ENCODE data around the gene SHC3.

Gene SHC3

GRCh38 chr9:89160806-89161205 is 17.8 kb downstream of the SHC3 start:
- TF ChIP-seq TEAD4 (IDR thresholded peaks at IDR 0.05), result no peak
- no peak for TF ChIP-seq RAD21 (IDR thresholded peaks at IDR 0.05; ENCODE audit: low read depth)
- no peak for TF ChIP-seq TAF1 (IDR thresholded peaks at IDR 0.05; ENCODE audit: low read depth)
- no peak for TF ChIP-seq TCF12 (IDR thresholded peaks at IDR 0.05; ENCODE audit: low read depth)
- no peak for TF ChIP-seq REST (IDR thresholded peaks at IDR 0.05; ENCODE audit: low read depth)
- no peak for TF ChIP-seq NFIC (IDR thresholded peaks at IDR 0.05)
- no peak for TF ChIP-seq ZBTB7A (IDR thresholded peaks at IDR 0.05; ENCODE audit: low read depth)
- no peak for TF ChIP-seq USF1 (IDR thresholded peaks at IDR 0.05)
- TF ChIP-seq CEBPB (IDR thresholded peaks at IDR 0.05), result no peak
- TF ChIP-seq MAX (IDR thresholded peaks at IDR 0.05), result no peak
- no peak for TF ChIP-seq EP300 (IDR thresholded peaks at IDR 0.05; ENCODE audit: borderline replicate concordance)
- TF ChIP-seq CREB1 (IDR thresholded peaks at IDR 0.05; ENCODE audit: low read depth), result no peak
- TF ChIP-seq EGR1 (IDR thresholded peaks at IDR 0.05), result no peak
- TF ChIP-seq YY1 (IDR thresholded peaks at IDR 0.05; ENCODE audit: low read depth), result no peak

GRCh38 chr9:89154651-89155336 is 23.8 kb downstream of the SHC3 start:
- no peak for TF ChIP-seq EGR1 (IDR thresholded peaks at IDR 0.05)
- no peak for TF ChIP-seq CEBPB (IDR thresholded peaks at IDR 0.05)
- TF ChIP-seq TCF12 (IDR thresholded peaks at IDR 0.05; ENCODE audit: low read depth), result no peak
- TF ChIP-seq TEAD4 (IDR thresholded peaks at IDR 0.05), result no peak
- no peak for TF ChIP-seq NFIC (IDR thresholded peaks at IDR 0.05)
- TF ChIP-seq MAX (IDR thresholded peaks at IDR 0.05), result no peak
- no peak for TF ChIP-seq FOXM1 (IDR thresholded peaks at IDR 0.05; ENCODE audit: borderline replicate concordance, low read depth)
- no peak for TF ChIP-seq EP300 (IDR thresholded peaks at IDR 0.05; ENCODE audit: borderline replicate concordance)
- no peak for TF ChIP-seq REST (IDR thresholded peaks at IDR 0.05; ENCODE audit: low read depth)
- TF ChIP-seq RAD21 (IDR thresholded peaks at IDR 0.05; ENCODE audit: low read depth), result no peak
- TF ChIP-seq USF1 (IDR thresholded peaks at IDR 0.05), result no peak
- no peak for TF ChIP-seq CREB1 (IDR thresholded peaks at IDR 0.05; ENCODE audit: low read depth)
- no peak for TF ChIP-seq YY1 (IDR thresholded peaks at IDR 0.05; ENCODE audit: low read depth)
- no peak for TF ChIP-seq ZBTB7A (IDR thresholded peaks at IDR 0.05; ENCODE audit: low read depth)
- TF ChIP-seq TAF1 (IDR thresholded peaks at IDR 0.05; ENCODE audit: low read depth), result no peak

- TF ChIP-seq TCF12 (IDR thresholded peaks at IDR 0.05; ENCODE audit: low read depth) (no peak), EGR1 (IDR thresholded peaks at IDR 0.05) (no peak), MAX (IDR thresholded peaks at IDR 0.05) (no peak), ZBTB7A (IDR thresholded peaks at IDR 0.05; ENCODE audit: low read depth) (no peak), RAD21 (IDR thresholded peaks at IDR 0.05; ENCODE audit: low read depth) (no peak)
Measured at GRCh38 chr9:89154218-89154617, 24.4 kb downstream of the SHC3 start.

GRCh38 chr9:89153232-89154017 is 25.2 kb downstream of the SHC3 start:
- TF ChIP-seq FOXM1 (IDR thresholded peaks at IDR 0.05; ENCODE audit: borderline replicate concordance, low read depth) (no peak), EP300 (IDR thresholded peaks at IDR 0.05; ENCODE audit: borderline replicate concordance) (no peak), ZBTB7A (IDR thresholded peaks at IDR 0.05; ENCODE audit: low read depth) (no peak), CEBPB (IDR thresholded peaks at IDR 0.05) (no peak), REST (IDR thresholded peaks at IDR 0.05; ENCODE audit: low read depth) (no peak), RAD21 (IDR thresholded peaks at IDR 0.05; ENCODE audit: low read depth) (no peak), TAF1 (IDR thresholded peaks at IDR 0.05; ENCODE audit: low read depth) (no peak), USF1 (IDR thresholded peaks at IDR 0.05) (no peak), NFIC (IDR thresholded peaks at IDR 0.05) (no peak), TCF12 (IDR thresholded peaks at IDR 0.05; ENCODE audit: low read depth) (no peak), CREB1 (IDR thresholded peaks at IDR 0.05; ENCODE audit: low read depth) (no peak), MAX (IDR thresholded peaks at IDR 0.05) (no peak), EGR1 (IDR thresholded peaks at IDR 0.05) (no peak), YY1 (IDR thresholded peaks at IDR 0.05; ENCODE audit: low read depth) (no peak)

Data from Ishikawa (cell line).